ENCODE results near the gene PSME3IP1.

DNA sequence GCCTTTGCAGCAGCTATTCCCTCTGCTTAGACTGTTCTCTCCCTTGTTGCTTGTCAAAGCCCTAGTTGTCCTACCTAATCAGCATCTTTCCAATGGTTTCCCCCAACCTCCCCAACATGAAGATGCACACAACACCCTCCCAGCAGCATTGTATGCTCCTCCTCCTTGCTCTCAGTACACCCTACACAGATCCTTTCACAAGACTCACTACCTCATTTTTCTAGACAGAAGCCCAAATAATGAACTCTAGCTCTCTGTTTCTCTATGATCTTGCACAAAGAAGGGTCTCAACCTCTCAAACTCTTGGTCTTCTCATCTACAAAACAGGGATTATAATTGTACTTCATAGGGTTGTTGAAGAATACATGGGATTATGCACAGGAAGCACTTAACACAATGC, 19.4 kb downstream of the PSME3IP1 start:
- no peak for TF ChIP-seq TEAD4 (IDR thresholded peaks at IDR 0.05)
- TF ChIP-seq CEBPB (IDR thresholded peaks at IDR 0.05) = no peak
- TF ChIP-seq TAF1 (IDR thresholded peaks at IDR 0.05; ENCODE audit: low read depth) = no peak
- TF ChIP-seq EP300 (IDR thresholded peaks at IDR 0.05; ENCODE audit: borderline replicate concordance) = no peak
- no peak for TF ChIP-seq NFIC (IDR thresholded peaks at IDR 0.05)

Measured in Ishikawa (cell line).